Islet precursor cell (in vitro differentiated cells): ENCODE measurements around the gene KCNK18.
"Not testable (repeated sequence)": the region's sequence is repeated elsewhere in the genome, so short reads cannot be mapped to it uniquely, and the experiment has no call there.

ENCODE experiments used
- DNase-seq: peaks from one replicate; pipeline ENCODE4 v3.0.0-alpha.2; 2018

The KCNK18 gene

GRCh38 chr10:117174439-117175214 is 22.7 kb upstream of the KCNK18 start:
- peak; percentile 91 for DNase-seq

DNA sequence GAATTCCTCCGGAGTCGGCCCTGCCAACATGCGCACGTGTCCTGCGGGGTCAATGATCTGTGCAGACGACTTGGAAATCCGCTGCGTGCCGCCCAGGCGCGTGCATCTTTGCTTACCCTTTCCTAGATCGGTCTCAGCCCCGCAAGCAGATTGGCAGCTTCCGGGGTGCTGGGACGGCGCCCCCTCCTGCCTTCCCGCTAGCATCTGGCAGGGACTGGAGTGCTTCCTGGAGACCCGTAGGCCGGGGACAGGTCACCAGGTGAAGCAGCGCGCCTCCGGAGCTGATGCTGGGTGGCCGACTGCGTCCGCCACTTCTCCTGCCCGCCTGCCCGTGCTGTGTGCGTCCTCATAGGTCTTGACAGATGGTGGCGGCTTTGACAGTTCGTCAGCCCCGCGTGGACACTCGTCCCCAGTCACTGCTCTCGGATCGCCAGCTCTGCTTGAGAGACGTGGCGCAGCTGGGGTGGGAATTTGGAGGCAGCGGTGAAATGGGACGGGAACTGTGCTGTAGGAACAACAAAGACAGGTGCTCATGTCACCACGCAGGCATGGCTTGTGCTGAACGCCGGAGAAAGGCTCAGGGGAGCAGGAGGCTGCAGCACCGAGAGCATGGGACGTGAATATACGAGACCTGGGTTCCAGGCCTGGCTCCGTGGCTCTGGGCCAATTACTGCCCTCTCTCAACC is 21.9 kb upstream of the KCNK18 start:
- peak; percentile 55 for DNase-seq

GRCh38 chr10:117175901-117176534 is 21.3 kb upstream of the KCNK18 start:
- peak; percentile 74 for DNase-seq

- DNase-seq: no peak
These were observed 19.1 kb upstream of the KCNK18 start for GRCh38 chr10:117178190-117178589.

DNA sequence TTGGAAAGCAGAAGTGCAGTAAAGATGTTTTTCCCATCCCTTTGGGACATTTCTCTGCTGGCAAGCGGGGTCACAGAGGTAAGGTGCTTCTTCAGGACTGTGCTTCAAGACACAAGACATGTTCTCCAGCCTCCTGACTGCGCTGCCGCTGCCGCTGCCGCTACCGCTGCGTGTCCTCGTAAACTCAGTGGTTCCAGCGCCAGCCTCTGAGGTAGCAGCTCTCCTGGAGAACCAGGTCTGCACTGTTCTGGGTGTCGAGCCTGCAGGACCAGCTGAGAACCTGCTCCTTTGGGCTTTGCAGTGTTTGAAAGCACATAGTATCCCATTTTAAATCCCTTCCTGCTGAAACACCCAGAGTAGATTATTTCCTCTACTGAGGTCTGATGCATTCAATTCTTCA is 13.0 kb upstream of the KCNK18 start:
- no peak for DNase-seq

DNA sequence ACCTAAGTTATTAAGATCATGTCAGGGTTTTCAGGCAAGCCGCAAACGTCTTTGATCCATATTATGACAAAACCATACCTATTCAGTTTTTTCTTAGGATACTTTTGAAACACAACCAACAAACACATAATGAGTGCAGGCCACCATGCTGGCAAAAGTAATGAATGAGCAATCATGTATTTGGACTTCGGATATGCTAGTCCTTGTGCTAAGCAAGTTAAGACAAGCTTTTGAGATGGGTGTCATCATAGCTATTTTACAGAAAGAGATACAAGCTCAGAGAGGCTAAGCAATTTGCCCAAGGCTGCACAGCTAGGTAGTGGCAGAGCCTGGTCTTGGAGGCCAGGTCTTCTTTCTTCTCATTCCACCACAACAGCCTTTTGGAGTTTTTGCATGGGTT is 12.5 kb upstream of the KCNK18 start:
- no peak for DNase-seq

DNA sequence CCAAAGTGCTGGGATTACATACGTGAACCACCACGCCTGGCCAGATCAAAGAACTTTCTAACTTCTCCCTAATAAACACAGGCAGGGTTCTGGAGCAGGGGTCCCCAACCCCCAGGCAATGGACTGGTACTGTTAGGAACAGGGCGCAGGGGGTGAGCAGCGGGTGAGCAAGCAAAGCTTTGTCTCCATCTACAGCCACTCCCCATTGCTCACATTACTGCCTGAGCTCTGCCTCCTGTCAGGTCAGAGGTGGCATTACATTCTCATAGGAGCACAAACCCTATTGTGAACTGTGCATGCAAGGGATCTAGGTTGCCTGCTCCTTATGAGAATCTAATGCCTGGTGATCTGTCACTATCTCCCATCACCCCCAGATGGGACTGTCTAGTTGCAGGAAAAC is 11.5 kb upstream of the KCNK18 start:
- not testable (repeated sequence) for DNase-seq

GRCh38 chr10:117186832-117187615 is 10.3 kb upstream of the KCNK18 start:
- DNase-seq: no peak

GRCh38 chr10:117188371-117188770 is 8.9 kb upstream of the KCNK18 start:
- no peak for DNase-seq

GRCh38 chr10:117189557-117189956 is 7.7 kb upstream of the KCNK18 start:
- no peak for DNase-seq

DNA sequence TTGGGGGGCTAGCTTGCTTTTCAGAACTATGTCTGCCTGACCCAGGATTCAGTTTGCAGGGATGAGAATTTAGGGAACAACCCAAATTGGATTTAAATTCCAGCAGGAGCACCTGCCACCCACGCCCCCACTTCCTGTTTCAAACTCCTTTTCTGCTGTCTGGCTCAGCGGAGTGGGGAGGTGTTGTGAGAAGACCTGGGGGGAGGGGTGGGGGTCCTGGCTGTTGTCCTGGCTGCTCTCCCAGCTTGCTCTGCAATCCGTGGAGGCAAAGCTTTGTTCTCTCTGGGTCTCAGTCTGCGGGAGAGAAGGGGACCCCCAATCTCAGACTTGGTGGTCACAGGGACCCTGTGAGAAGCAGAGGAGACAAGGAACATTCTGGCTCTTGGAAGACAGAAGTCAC is 799 bp downstream of the KCNK18 start:
- DNase-seq: no peak

DNA sequence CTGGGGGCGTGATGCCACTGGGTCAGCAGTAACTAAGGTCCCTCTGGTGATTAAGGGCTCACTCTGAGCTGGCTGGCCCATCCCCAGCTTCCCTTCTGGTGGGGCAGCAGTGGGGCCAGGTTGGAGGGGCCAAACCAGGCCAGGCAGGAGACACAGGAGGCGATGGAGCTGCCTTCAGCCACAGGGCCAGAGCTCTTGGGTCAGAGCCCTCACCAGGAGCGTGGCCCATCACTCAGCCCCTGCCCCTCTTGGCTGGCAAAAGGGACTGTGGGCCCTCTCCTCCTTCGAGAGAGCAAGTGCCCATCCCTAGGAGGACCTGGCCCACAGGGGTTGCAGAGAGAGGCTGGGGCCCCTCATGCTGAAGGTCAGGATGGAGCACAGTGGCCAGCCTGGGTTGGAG is 4.5 kb downstream of the KCNK18 start:
- no peak for DNase-seq

GRCh38 chr10:117204316-117204715 is 7.0 kb downstream of the KCNK18 start:
- no peak for DNase-seq

DNA sequence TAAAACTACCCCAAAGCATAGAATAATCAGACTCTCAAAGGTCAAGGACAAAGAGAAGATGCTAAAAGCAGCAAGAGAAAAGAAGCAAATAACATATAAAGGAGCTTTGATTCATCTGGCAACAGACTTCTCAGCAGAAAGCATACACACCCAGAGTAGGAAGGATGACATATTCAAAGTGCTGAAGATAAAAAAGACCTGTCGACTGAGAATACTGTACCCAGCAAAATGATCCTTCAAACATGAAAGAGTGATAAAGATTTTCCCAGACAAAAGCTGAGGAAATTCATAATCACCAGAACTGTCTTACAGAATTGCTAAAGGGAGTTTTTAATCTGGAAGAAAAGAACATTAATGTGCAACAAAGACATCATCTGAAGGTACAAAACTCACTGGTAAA is 14.9 kb downstream of the KCNK18 start:
- DNase-seq: no peak

DNA sequence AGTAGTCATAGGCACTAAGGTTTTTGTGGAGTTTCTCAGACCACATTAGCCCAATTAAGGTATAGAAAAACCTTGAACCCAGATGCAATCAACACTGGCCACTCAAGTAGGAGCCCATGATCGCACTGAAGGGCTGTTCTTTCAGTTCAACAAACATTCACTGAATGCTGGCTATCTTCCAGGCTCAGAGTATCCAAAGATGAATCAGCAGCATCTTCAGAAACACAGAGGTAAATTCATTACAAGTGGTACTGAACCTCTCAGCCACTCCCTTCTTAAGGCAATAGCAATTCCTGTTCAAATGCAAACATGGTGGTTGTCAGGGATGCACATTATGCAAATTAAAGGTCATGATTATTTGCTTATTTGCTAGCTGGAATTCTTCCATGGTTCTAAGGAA is 17.1 kb downstream of the KCNK18 start:
- DNase-seq: no peak

DNA sequence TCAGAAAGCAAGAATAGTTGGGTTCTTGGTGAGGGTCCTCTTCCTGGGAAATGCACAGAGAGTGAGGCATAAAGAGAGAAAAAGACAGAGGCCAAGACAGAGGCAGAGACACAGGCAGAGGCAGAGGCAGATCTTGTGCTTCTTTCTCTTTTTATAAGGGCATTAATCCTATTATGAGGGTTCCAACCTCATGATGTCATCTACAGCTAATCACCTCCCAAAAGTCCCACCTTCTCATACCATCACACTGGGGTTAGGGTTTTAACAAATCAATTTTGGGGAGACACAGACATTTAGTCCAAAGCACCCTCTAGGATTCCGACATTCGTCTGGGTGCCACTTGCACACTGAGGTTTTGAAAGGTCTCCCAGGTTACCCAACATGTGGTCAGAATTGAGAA is 17.8 kb downstream of the KCNK18 start:
- no peak for DNase-seq

DNA sequence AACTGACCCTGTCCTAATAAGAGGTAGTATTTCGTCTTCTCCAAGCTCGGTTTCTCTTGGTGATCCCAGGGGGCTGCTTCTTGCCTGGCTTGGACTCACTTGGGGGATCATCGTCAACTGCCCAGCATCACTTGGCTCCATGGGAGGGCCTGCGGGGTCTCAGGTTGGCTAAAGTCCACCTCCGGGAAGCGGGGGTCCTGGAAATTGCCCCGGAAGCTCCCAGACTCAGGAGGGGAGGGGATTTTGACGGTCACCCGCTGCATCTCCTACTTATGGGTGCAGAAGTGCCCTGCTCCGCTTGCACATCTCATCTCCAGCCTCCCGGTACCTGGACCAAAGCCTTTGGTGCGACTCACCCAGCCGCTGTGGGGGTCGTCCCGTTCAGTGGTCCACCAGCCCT is 18.7 kb downstream of the KCNK18 start:
- no peak for DNase-seq

GRCh38 chr10:117216611-117217195 is 19.4 kb downstream of the KCNK18 start:
- DNase-seq: peak; percentile 88

GRCh38 chr10:117217196-117217761 is 20.0 kb downstream of the KCNK18 start:
- peak; percentile 77 for DNase-seq

DNA sequence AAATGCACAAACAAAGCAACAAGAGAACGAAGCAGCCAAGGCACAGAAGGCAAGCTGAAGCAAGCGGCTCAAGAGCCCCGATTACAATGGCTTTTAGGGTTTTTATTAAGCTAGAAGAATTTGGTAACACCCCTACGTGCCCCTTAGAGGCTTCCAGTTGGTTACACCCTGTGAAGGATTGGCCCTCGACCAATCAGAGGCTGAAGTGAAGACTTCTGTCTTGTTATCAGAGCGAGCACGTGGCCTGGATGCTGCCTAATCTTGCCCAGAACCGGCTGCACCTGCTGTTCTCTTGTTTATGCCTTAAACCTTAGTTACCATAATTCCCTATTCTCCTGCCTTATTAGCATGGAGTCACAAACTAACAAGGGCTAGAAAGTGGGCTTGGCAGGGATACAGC is 21.4 kb downstream of the KCNK18 start:
- DNase-seq: no peak

DNA sequence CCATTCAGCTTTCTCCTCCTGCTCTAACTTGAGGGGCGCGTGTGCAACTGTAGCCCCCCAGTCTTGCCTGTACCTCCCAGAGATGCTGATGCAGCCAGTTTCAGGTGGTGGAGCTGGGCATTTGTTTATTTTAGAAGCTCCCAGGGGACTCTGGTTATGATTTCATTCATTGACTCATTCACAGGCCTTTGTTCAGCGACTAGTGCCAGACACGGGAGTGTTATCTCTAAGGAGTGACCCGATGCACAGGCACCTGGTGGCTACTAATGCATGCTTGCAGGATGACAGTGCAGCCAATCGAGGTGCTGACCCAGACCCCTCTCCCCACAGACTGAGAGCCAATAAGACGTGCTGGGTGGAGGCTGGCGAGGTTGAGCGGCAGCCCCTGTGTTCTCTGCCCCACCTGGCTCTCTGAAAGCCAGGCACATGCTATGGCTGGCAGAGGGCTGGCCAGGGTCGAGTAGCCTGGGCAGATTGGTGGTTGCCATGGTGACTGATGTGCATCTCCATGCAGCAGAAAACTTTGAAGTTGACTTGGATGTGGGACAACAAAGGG is 23.9 kb downstream of the KCNK18 start:
- DNase-seq: peak; percentile 94

GRCh38 chr10:117222552-117222951 is 25.3 kb downstream of the KCNK18 start:
- no peak for DNase-seq
